Ovary (tissue), 9 donors: ENCODE results near the gene BBS2. TPM values are rescaled to one million over a fixed set of nuclear protein-coding genes. Genes with fewer than 3 reads are reported as not detected.

ENCODE experiments used
- DNase-seq, 5 donors: peaks; one replicate each; pipeline ENCODE4 v3.0.0-alpha.2; 2019 to 2020
- H3K27ac ChIP-seq, 2 donors: fragments of 200-600 bp; one replicate each; pipeline versions ENCODE4 v1.5.1 to v1.8.0; 2019 to 2022
- H3K27me3 ChIP-seq: fragments of 200-600 bp; one replicate; pipeline ENCODE4 v1.8.0; 2022
- H3K36me3 ChIP-seq: fragments of 200-600 bp; sonication (generic); one replicate; pipeline ENCODE4 v1.5.1; 2019
- H3K4me1 ChIP-seq: one replicate; pipeline ENCODE4 v1.8.1; 2013; ENCODE audit warnings: mild to moderate bottlenecking, moderate library complexity; ENCODE audit not compliant: insufficient read depth
- H3K4me3 ChIP-seq: fragments of 200-600 bp; sonication (generic); one replicate; pipeline ENCODE4 v1.5.1; 2017
- H3K9me3 ChIP-seq, 2 donors: fragments of 200-600 bp in 1 of 2; sonication (generic) in 1 of 2; one replicate each; pipeline versions ENCODE4 v1.5.1 to v1.8.1; 2013 to 2019; ENCODE audit warnings: mild to moderate bottlenecking in 1 of 2, moderate library complexity in 1 of 2
- EP300 ChIP-seq: sonication (generic); formaldehyde crosslinking; IDR thresholded peaks from one replicate; pipeline ENCODE4 v1.6.1; 2017; ENCODE audit warnings: antibody characterized with exemption
- POLR2A ChIP-seq: fragments of 450-650 bp; IDR thresholded peaks from one replicate; pipeline ENCODE4 v1.6.1; 2017; ENCODE audit warnings: antibody characterized with exemption, mild to moderate bottlenecking, moderate library complexity
- WGBS, 3 donors: extraction: QIAGEN DNeasy Blood & Tissue Kit in 1 of 3; methylation state at CpG; one replicate each; pipeline versions ENCODE4 v1.1.5 to v1.1.7; 2013 to 2017; 5-methylcytosine and 5-hydroxymethylcytosine counted together
- intact Hi-C, 4 donors: fragments of 100-400 bp; cut with DNase I; formaldehyde crosslinking; loops; one replicate each; pipeline versions ENCODE4 v1.11.0 to v1.15.1; 2022 to 2023
- polyA plus RNA-seq, 2 donors: library from polyadenylated mRNA; stranded (reverse); fragments of 200-250 nt in 1 of 2; fragments of 350-450 nt in 1 of 2; fragmentation: Illumina TruSeq in 1 of 2; extraction: RNeasy Lipid Tissue Mini Kit (QIAGEN cat#74804) in 1 of 2; gene quantifications; one replicate each; pipeline ENCODE4 v1.2.3, GENCODE V29; 2013 to 2014
- total RNA-seq, 7 donors: library from RNA; depleted of rRNA in 2 of 7; stranded (reverse); fragments of >200 nt in 2 of 7; fragmentation: NEBNext Ultra II Directional in 3 of 7; extraction: Animal tissue kit (Norgen Biotek cat#: 25700) in 3 of 7; gene quantifications; one replicate each; pipeline versions ENCODE4 v1.1.0 to v1.2.4, GENCODE V29; 2016 to 2023
- TF ChIP-seq, protein P1 (sequence below), 3 donors: fragments of 450-650 bp in 2 of 3; fragments of 200-600 bp in 1 of 3; IDR thresholded peaks; one replicate each; pipeline versions ENCODE4 v1.5.1 to v1.8.0; 2016 to 2022; ENCODE audit warnings: antibody characterized with exemption in 3 of 3, mild to moderate bottlenecking in 1 of 3
- donor health status: DM: no; HTN: no; CAD: no; lungs with moderate emphysema.
- donor health status: DM: no; HTN: no; CAD: no.
- donor health status: Bipolar disorder and iron deficiency.
- donor health status: DM: yes; HTN: yes; CAD: no.
- donor health status: DM: no; HTN: no; CAD: no.
- donor health status: DM: yes; HTN: yes; CAD: no.

Gene BBS2
- total and polyA plus RNA-seq, 9 donors = 47.9 to 86.2 (median 67.1) TPM

DNA sequence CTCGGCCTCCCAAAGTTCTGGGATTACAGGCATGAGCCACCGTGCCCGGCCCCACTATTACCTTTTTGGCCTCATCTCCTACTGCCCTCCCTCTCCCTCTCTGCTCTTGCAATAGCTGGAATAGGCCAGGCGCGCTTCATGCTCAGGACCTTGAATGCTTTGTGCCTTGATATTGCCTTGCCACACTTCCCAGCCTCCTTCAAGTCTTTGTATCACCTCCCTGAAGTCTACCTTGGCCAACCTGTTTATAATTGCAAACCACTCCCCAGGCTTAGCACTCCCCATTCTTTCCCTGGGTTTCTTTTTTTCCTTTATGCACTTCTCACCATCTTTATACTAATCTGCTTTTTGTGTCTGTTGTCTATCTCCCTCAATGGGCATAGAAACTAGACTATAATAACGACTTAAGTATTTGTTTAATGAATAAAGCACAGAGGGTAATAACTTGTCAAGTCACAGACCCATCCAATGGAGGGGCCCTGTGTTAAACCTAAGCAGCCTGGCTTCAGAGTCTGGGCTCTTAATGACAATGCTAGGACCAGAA is 61.8 kb downstream of the BBS2 start:
- no peaks in the 10 kb centered on the region for H3K9me3 ChIP-seq
- TF ChIP-seq, protein P1, sequence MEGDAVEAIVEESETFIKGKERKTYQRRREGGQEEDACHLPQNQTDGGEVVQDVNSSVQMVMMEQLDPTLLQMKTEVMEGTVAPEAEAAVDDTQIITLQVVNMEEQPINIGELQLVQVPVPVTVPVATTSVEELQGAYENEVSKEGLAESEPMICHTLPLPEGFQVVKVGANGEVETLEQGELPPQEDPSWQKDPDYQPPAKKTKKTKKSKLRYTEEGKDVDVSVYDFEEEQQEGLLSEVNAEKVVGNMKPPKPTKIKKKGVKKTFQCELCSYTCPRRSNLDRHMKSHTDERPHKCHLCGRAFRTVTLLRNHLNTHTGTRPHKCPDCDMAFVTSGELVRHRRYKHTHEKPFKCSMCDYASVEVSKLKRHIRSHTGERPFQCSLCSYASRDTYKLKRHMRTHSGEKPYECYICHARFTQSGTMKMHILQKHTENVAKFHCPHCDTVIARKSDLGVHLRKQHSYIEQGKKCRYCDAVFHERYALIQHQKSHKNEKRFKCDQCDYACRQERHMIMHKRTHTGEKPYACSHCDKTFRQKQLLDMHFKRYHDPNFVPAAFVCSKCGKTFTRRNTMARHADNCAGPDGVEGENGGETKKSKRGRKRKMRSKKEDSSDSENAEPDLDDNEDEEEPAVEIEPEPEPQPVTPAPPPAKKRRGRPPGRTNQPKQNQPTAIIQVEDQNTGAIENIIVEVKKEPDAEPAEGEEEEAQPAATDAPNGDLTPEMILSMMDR (IDR thresholded peaks at IDR 0.05) = no peak
- TF ChIP-seq POLR2A (no peak), EP300 (no peak)
- no peaks in the 10 kb centered on the region for H3K27me3 ChIP-seq
- no peak overlapping the region for H3K27ac ChIP-seq
- WGBS, 3 donors = 91 to 95% (median 92%) methylated on average over 6 of the region's 6 CpGs
- H3K36me3 ChIP-seq = peaks cover 2% of the 10 kb centered on the region
- DNase-seq = no peak
- no peak overlapping the region for H3K4me3 ChIP-seq
- H3K4me1 ChIP-seq = no peaks in the 10 kb centered on the region
- intact Hi-C loops = no loop called here

DNA sequence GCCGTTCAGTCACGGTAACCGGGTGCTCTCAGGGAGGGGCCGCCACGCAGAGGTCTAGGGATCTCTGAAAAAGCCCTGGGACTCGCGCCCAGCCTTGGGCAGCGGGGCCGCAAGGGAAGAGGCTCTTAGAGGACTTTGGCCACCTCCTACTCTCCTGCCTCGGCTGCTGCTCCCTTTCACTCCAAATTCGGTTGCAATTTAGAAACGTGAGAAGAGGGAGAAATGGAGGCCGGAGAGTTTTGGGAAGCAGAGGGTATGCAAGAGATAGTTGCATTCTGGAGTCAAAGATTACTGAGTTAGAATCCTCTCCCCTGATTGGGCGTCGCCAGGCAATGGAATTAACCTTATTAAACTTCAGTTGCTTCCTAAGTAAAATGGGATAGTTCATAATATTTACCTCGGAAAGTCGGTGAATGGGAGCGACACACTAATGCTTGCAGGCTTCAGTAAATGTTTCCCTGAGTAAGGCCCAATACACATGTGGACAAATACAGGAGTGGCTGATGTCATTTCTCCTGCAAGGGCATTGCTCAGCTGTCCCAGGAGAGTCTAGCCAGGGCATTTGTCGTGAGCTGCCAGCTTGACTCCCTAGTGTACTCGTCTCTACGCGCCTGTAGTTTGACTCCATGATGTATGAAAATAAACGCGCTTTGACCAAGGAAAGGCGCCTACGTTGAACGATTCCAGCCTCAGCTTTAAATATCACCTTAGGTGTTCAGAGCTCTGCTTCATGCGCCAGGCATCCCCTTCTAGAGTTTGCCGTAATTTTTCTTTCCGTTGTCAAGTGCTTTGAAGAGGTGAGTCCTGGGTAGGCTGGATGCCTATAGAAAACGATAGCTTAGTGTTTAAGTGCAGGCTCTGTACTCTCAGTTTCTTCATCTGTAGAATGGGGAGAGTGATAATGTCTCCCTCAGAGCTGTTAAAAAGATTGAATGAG is 67.8 kb downstream of the BBS2 start:
- no peaks in the 10 kb centered on the region for H3K9me3 ChIP-seq
- TF ChIP-seq EP300 (no peak), POLR2A (no peak)
- TF ChIP-seq, protein P1 (IDR thresholded peaks at IDR 0.05) = no peak
- peaks cover 14% of the 10 kb centered on the region for H3K4me1 ChIP-seq
- no peaks in the 10 kb centered on the region for H3K36me3 ChIP-seq
- 4 to 6% (median 5%) methylated on average over 31 of the region's 31 CpGs for WGBS, 3 donors
- H3K27ac ChIP-seq = peak overlapping the region in 1 of 2 donors; percentile 6
- intact Hi-C loops = no loop called here
- no peak for DNase-seq
- H3K4me3 ChIP-seq = peak overlapping the region; percentile 62
- H3K27me3 ChIP-seq = no peaks in the 10 kb centered on the region

DNA sequence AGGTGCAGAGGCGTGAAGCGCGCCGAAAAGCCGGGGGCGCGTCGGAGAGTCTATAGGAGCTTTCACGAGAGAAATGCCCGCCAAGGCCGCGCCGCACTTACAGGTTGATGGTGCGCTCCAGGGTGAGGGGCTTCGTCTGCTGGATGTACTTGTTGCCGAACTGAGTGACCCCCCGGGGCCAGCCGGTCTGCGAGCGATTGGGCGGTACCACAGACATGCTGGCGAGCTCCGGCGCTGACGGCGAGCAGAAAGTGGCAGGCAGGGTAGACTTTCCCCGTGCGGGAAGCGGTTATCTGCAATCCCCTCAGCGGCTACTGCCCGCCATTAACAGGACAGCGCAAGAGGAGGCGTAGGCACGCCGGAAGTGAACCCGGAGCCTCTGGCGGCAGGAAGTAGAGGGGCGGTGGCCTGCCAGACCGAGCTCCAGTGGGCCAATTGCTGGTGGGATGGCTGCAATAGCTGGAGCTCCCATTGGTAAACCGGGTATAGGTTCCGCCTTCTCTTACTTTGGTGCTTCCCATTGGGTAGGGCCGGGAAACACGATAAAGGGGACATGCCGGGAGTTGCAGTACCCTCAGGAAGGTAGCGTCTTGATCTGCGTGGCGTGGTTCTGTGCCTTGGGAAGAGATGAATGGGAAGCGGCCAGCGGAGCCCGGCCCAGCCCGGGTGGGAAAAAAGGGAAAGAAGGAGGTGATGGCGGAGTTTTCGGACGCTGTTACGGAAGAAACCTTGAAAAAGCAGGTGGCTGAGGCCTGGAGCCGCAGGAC is 68.7 kb downstream of the BBS2 start, which contains the start of the genes NUDT21 and OGFOD1:
NUDT21 (minus strand) TSS at position 347 of the 767 bp plus-strand sequence; CDS start at position 217, 130 bp downstream.
OGFOD1 (plus strand) TSS at position 569 of the 767 bp plus-strand sequence; CDS start at position 628, 59 bp downstream.
- intact Hi-C loops = no loop called here
- Histone ChIP-seq H3K36me3 (no peaks in the 10 kb centered on the region), H3K27ac (peak within 1 kb of the TSS in 1 of 2 donors; percentile 66), H3K4me3 (peak within 1 kb of the TSS; percentile 62), H3K9me3 (no peaks in the 10 kb centered on the region), H3K27me3 (no peaks in the 10 kb centered on the region), H3K4me1 (peaks cover 14% of the 10 kb centered on the region)
- peak; percentile 56 for TF ChIP-seq POLR2A
- TF ChIP-seq, protein P1 (IDR thresholded peaks at IDR 0.05) = no peak
- WGBS, 3 donors = 0 to 1% (median 1%) methylated on average over 56 of the region's 56 CpGs
- DNase-seq = peak; percentile 90 to 93 (median 91)
